Measurements from ENCODE around the gene BTBD10.

The BTBD10 gene

GRCh38 chr11:13486926-13487660 lies 24.1 kb upstream of the BTBD10 start:
- peak overlapping the region; percentile 31 for H3K4me3 ChIP-seq (ENCODE audit: low read depth, low read length)
- peak; percentile 60 for TF ChIP-seq CTCF (IDR thresholded peaks at IDR 0.05; ENCODE audit: insufficient read depth, low read depth, low read length, missing control alignments)
- DNase-seq (ENCODE audit: low read depth): peak; percentile 80

GRCh38 chr11:13480198-13480597 lies 17.2 kb upstream of the BTBD10 start:
- no peak for DNase-seq (ENCODE audit: low read depth)
- H3K4me3 ChIP-seq (ENCODE audit: low read depth, low read length): no peak overlapping the region
- TF ChIP-seq CTCF (IDR thresholded peaks at IDR 0.05; ENCODE audit: insufficient read depth, low read depth, low read length, missing control alignments): no peak

GRCh38 chr11:13479688-13480087 lies 16.7 kb upstream of the BTBD10 start:
- H3K4me3 ChIP-seq (ENCODE audit: low read depth, low read length): no peak overlapping the region
- no peak for DNase-seq (ENCODE audit: low read depth)
- TF ChIP-seq CTCF (IDR thresholded peaks at IDR 0.05; ENCODE audit: insufficient read depth, low read depth, low read length, missing control alignments): no peak

GRCh38 chr11:13475091-13475490 lies 12.1 kb upstream of the BTBD10 start:
- H3K4me3 ChIP-seq (ENCODE audit: low read depth, low read length): no peak overlapping the region
- DNase-seq (ENCODE audit: low read depth): no peak
- TF ChIP-seq CTCF (IDR thresholded peaks at IDR 0.05; ENCODE audit: insufficient read depth, low read depth, low read length, missing control alignments): no peak

- no peak overlapping the region for H3K4me3 ChIP-seq (ENCODE audit: low read depth, low read length)
- DNase-seq (ENCODE audit: low read depth): no peak
- TF ChIP-seq CTCF (IDR thresholded peaks at IDR 0.05; ENCODE audit: insufficient read depth, low read depth, low read length, missing control alignments): no peak
Observed at GRCh38 chr11:13473013-13473722, 10.1 kb upstream of the BTBD10 start.

GRCh38 chr11:13468750-13469149 lies 5.7 kb upstream of the BTBD10 start:
- no peak for DNase-seq (ENCODE audit: low read depth)
- TF ChIP-seq CTCF (IDR thresholded peaks at IDR 0.05; ENCODE audit: insufficient read depth, low read depth, low read length, missing control alignments): no peak
- no peak overlapping the region for H3K4me3 ChIP-seq (ENCODE audit: low read depth, low read length)
